Activated naive CD8-positive, alpha-beta T cell treated with anti-CD3 and anti-CD28 coated beads, Interleukin-2, amount 50 U/mL, for 24 hours (primary cell): ENCODE results near the gene SORCS2.

Experiments used
- ATAC-seq: fragments of 150-1000 bp; cut with Tn5 transposase; one replicate; pipeline ENCODE4 v1.10.0; 2021
- DNase-seq: peaks from one replicate; pipeline ENCODE4 v3.0.0; 2021
- H3K27ac Mint-ChIP-seq: one replicate; pipeline ENCODE4 v1.8.0; 2021; ENCODE audit warnings: mild to moderate bottlenecking, mixed read lengths
- H3K27me3 Mint-ChIP-seq: one replicate; pipeline ENCODE4 v1.8.0; 2021; ENCODE audit warnings: mixed read lengths
- H3K36me3 Mint-ChIP-seq: one replicate; pipeline ENCODE4 v1.8.0; 2021; ENCODE audit warnings: low read depth, mixed read lengths
- H3K4me1 Mint-ChIP-seq: one replicate; pipeline ENCODE4 v1.8.0; 2021; ENCODE audit warnings: mixed read lengths
- H3K4me3 Mint-ChIP-seq: one replicate; pipeline ENCODE4 v1.8.0; 2021; ENCODE audit warnings: mild to moderate bottlenecking, moderate library complexity, mixed read lengths
- H3K9me3 Mint-ChIP-seq: one replicate; pipeline ENCODE4 v1.8.0; 2021; ENCODE audit warnings: mixed read lengths

SORCS2 gene

DNA sequence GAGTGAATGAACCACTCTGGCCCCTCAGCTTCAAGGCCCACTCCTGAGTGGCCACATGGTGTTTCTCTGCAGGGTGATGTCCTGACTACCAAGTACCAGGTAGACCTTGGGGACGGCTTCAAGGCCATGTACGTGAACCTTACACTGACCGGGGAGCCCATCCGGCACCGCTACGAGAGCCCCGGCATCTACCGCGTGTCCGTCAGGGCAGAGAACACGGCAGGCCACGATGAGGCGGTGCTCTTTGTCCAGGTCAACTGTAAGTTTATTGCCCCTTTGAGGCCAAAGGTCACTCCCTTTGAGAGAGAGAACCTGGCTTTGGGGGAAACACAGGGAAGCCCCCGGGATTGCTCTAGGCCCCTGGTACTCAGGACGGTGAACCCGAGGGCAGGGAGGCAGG lies 531.3 kb downstream of the SORCS2 start:
- H3K36me3 Mint-ChIP-seq: no peaks in the 10 kb centered on the region

GRCh38 chr4:7725951-7726350 lies 533.6 kb downstream of the SORCS2 start:
- ATAC-seq: no peak
- Mint-ChIP-seq H3K9me3 (peaks cover 8% of the 10 kb centered on the region), H3K27ac (no peak overlapping the region)

More for the DNA sequence above, 531.3 kb downstream of the SORCS2 start:
- H3K9me3 Mint-ChIP-seq: peaks cover 8% of the 10 kb centered on the region
- peaks cover 11% of the 10 kb centered on the region for H3K27me3 Mint-ChIP-seq
- DNase-seq (no peak), ATAC-seq (no peak)
- no peak overlapping the region for H3K4me3 Mint-ChIP-seq
- H3K27ac Mint-ChIP-seq: no peak overlapping the region
- no peaks in the 10 kb centered on the region for H3K4me1 Mint-ChIP-seq

DNA sequence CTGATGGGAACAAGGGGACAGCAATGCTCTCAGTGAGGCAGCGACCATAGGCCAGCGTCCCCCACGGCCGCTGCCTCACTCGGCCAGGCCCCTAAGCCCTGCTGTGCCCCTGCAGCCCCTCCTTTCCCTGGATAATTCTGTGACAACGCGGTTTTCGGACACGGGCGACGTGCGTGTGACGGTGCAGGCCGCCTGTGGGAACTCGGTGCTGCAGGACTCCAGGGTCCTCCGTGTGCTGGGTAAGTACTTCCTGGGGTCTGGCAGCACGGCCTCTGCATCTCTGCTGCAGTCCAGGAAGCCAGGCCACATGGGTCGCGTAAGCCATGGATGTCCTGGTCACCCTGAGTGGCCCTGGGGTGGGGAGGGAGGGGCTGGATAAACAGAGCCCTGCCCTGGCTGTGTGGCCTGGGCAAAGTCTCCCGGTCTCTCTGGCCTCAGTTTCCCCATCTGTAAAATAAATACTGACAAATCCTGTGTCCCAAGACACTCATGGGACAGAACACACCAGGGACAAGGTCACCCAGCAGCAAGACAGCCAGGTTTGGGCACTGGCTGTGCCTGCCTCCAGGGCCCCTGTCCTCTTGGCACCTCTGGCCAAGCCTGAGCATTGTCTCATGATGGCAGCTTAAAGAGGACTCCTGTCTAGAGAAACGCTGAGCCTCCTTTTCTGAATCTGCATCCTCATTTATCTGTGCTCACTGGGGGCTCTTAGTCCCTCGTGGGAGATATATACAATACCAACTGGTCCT lies 534.5 kb downstream of the SORCS2 start:
- peaks cover 2% of the 10 kb centered on the region for H3K27me3 Mint-ChIP-seq
- H3K36me3 Mint-ChIP-seq: no peaks in the 10 kb centered on the region
- no peak overlapping the region for H3K4me3 Mint-ChIP-seq
- no peaks in the 10 kb centered on the region for H3K4me1 Mint-ChIP-seq
- no peak overlapping the region for H3K27ac Mint-ChIP-seq
- DNase-seq (no peak), ATAC-seq (no peak)
- H3K9me3 Mint-ChIP-seq: peaks cover 8% of the 10 kb centered on the region

More at GRCh38 chr4:7725951-7726350, 533.6 kb downstream of the SORCS2 start:
- DNase-seq: no peak
- H3K4me1 Mint-ChIP-seq: no peaks in the 10 kb centered on the region
- H3K36me3 Mint-ChIP-seq: no peaks in the 10 kb centered on the region
- H3K4me3 Mint-ChIP-seq: no peak overlapping the region
- H3K27me3 Mint-ChIP-seq: peaks cover 2% of the 10 kb centered on the region

DNA sequence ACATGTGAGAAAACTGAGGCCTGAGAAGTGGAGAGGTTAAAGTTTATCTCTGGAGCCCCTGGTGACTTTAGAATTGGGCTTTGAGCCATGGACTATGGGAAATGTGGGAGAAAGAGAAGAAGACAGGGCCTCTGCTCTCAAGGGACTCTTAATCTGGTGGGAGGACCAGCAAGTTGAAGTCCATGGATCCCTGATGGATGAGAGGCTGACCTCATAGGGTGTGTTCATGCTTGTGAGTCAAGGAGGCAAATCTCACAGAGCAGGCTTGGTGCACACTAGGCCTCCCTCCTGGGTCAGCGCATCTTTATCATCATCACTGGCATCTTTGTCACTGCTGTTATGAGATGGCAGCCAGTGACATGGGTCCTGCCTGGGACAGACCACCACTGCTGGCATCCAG lies 535.4 kb downstream of the SORCS2 start:
- DNase-seq (no peak), ATAC-seq (no peak)
- Mint-ChIP-seq H3K9me3 (peaks cover 8% of the 10 kb centered on the region), H3K4me3 (no peak overlapping the region), H3K27me3 (peaks cover 2% of the 10 kb centered on the region), H3K4me1 (no peaks in the 10 kb centered on the region), H3K36me3 (no peaks in the 10 kb centered on the region), H3K27ac (no peak overlapping the region)

DNA sequence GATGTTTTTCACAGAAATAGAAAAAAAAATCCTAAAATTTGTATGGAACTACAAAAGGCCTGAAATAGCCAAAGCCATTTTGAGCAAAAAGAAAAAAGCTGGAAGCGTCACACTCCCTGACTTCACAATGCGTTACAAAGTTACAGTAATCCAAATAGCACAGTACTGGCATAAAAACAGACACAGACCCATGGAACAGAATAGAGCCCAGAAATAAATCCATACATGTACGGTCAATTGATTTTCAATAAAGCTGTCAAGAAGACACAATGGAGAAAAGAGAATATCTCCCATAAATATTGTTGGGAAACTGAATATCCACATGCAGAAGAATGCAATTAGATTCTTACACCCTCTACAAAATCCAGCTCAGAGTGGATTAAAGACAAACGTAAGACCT lies 539.1 kb downstream of the SORCS2 start:
- H3K4me1 Mint-ChIP-seq: no peaks in the 10 kb centered on the region
- H3K4me3 Mint-ChIP-seq: no peak overlapping the region
- no peaks in the 10 kb centered on the region for H3K27me3 Mint-ChIP-seq
- H3K9me3 Mint-ChIP-seq: no peaks in the 10 kb centered on the region
- H3K36me3 Mint-ChIP-seq: no peaks in the 10 kb centered on the region
- no peak for ATAC-seq
- no peak for DNase-seq
- H3K27ac Mint-ChIP-seq: no peak overlapping the region

- H3K9me3 Mint-ChIP-seq: no peaks in the 10 kb centered on the region
- no peak for ATAC-seq
- DNase-seq: no peak
- H3K36me3 Mint-ChIP-seq: no peaks in the 10 kb centered on the region
- H3K27ac Mint-ChIP-seq: no peak overlapping the region
- no peaks in the 10 kb centered on the region for H3K27me3 Mint-ChIP-seq
- H3K4me1 Mint-ChIP-seq: no peaks in the 10 kb centered on the region
- no peak overlapping the region for H3K4me3 Mint-ChIP-seq
Measured at GRCh38 chr4:7732263-7732662, 539.9 kb downstream of the SORCS2 start.

DNA sequence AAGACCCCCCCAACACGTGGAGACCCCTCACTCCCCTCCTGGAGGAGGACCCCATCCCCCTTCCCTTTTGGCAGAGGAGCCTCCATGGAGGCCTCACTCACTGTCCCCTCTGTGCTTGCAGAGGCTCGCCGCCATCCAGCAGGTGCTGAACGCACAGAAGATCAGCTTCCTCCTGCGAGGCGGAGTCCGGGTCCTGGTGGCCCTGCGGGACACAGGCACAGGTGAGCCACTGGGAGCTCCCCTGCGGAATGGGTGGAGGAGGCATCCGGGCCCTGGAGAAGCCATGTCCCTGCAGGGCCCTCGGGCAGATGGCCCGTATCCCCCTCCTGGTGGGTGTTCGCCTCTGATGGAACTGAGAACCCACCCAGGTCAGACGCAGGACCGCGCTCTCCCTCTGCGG lies 540.9 kb downstream of the SORCS2 start:
- H3K9me3 Mint-ChIP-seq: no peaks in the 10 kb centered on the region
- no peaks in the 10 kb centered on the region for H3K4me1 Mint-ChIP-seq
- no peak for ATAC-seq
- no peak for DNase-seq
- no peaks in the 10 kb centered on the region for H3K27me3 Mint-ChIP-seq
- H3K27ac Mint-ChIP-seq: no peak overlapping the region
- no peaks in the 10 kb centered on the region for H3K36me3 Mint-ChIP-seq
- no peak overlapping the region for H3K4me3 Mint-ChIP-seq

DNA sequence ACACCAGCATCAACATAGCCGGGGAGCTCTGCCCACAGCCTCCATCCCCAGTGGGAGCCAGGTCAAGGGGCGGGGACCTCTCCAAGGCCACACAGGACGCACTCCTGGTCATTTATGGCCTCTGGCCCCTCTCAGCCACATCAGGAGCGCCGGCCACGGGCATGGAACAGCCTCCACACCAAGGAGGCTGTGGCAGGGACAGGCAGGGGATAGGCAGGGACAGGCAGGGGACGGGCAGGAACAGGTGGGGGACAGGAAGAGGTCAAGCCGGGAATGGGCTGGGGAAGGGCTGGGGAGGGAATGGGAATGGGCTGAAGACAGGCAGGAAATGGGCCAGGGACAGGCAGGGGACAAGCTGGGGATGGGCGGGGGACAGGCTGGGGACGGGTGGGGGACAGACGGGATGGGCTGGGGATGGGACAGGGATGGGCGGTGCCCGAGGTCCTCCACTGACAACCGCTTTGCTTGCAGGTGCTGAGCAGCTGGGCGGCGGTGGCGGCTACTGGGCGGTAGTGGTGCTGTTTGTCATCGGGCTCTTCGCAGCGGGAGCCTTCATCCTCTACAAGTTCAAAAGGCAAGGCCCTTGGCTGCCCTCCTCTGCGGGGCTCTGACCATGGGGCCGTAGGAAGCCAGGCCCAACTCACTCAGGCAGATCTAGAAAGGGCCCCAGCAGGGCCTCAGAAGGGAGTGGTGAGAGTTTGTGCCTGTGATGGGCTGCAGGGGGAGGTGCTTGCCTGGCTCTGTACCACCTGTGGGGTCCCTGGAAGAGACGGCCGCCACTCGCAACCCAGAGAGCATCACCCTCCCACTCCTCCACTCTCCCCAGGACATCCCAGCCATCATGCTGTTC lies 541.7 kb downstream of the SORCS2 start:
- Mint-ChIP-seq H3K4me1 (no peaks in the 10 kb centered on the region), H3K4me3 (no peak overlapping the region), H3K27me3 (no peaks in the 10 kb centered on the region), H3K36me3 (no peaks in the 10 kb centered on the region), H3K9me3 (no peaks in the 10 kb centered on the region), H3K27ac (no peak overlapping the region)
- no peak for ATAC-seq
- DNase-seq: no peak

- DNase-seq: no peak
- Mint-ChIP-seq H3K4me1 (no peaks in the 10 kb centered on the region), H3K27me3 (no peaks in the 10 kb centered on the region), H3K36me3 (no peaks in the 10 kb centered on the region), H3K27ac (no peak overlapping the region), H3K4me3 (no peak overlapping the region), H3K9me3 (no peaks in the 10 kb centered on the region)
- no peak for ATAC-seq
Measured at GRCh38 chr4:7734651-7735260, 542.4 kb downstream of the SORCS2 start.

- H3K36me3 Mint-ChIP-seq: no peaks in the 10 kb centered on the region
- H3K9me3 Mint-ChIP-seq: no peaks in the 10 kb centered on the region
- ATAC-seq: no peak
- no peaks in the 10 kb centered on the region for H3K4me1 Mint-ChIP-seq
- H3K4me3 Mint-ChIP-seq: no peak overlapping the region
- DNase-seq: no peak
- H3K27me3 Mint-ChIP-seq: no peaks in the 10 kb centered on the region
- no peak overlapping the region for H3K27ac Mint-ChIP-seq
Measured at GRCh38 chr4:7735395-7735794, 543.1 kb downstream of the SORCS2 start.

DNA sequence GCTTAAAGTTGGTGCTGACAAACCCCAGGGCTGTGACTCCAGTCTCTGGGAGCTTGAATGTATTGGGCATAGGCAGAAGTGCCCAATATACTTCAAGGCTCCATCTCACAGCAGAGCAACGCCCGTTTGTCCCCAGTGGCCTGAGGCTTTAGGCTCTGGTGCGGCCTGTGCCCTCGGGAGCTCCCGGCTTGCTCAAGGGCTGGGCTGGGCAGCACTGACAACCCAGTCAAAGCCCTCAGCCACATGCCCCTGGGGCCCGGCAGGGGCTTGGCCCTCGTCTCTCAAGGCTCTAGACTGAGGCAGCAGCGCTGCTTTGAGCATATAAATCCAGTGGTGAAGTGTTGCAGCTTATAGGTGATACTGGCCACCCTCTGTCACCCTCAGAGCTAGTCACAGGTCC lies 543.6 kb downstream of the SORCS2 start:
- H3K27me3 Mint-ChIP-seq: no peaks in the 10 kb centered on the region
- ATAC-seq: no peak
- H3K9me3 Mint-ChIP-seq: no peaks in the 10 kb centered on the region
- no peak for DNase-seq
- H3K4me1 Mint-ChIP-seq: no peaks in the 10 kb centered on the region
- H3K36me3 Mint-ChIP-seq: no peaks in the 10 kb centered on the region
- no peak overlapping the region for H3K4me3 Mint-ChIP-seq
- H3K27ac Mint-ChIP-seq: no peak overlapping the region

DNA sequence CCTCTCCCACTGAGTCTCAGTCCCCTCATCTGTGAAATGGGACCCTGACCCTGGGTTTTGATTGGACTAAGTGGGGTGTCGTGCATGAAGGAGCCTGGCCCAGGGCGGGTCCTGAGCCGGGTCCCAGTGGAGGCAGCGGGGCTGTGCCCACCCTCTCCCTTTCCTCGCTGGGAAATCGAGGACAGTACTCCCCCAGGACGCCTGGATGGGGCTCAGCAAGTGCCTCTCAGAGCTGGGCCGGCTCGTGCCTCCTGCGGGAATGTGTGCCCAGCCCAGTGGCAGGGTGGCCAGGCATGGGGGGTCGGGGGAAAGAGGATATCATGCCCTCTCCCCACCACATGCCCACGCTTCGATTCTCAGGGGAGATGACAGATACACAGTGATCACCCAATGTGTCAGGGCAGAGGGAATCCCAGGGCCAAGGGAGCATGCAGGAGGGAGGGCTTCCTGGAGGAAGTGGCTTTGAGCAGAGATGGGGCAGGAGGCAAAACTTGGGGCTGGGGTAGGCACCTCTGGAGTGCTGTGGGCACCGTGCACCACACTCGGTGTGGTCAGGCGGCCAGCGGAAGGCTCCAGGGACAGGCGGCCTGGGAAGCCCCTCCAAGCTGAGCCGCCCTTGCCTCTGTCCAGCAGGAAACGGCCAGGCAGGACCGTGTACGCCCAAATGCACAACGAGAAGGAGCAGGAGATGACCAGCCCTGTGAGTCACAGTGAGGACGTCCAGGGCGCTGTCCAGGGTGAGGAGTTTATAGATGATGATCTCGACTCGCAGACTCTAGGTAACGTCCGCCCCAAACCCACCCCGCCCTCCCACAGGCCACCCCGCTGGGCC lies 544.3 kb downstream of the SORCS2 start:
- Mint-ChIP-seq H3K36me3 (no peaks in the 10 kb centered on the region), H3K4me3 (no peak overlapping the region), H3K9me3 (no peaks in the 10 kb centered on the region), H3K4me1 (no peaks in the 10 kb centered on the region), H3K27me3 (no peaks in the 10 kb centered on the region), H3K27ac (no peak overlapping the region)
- ATAC-seq (no peak), DNase-seq (no peak)

DNA sequence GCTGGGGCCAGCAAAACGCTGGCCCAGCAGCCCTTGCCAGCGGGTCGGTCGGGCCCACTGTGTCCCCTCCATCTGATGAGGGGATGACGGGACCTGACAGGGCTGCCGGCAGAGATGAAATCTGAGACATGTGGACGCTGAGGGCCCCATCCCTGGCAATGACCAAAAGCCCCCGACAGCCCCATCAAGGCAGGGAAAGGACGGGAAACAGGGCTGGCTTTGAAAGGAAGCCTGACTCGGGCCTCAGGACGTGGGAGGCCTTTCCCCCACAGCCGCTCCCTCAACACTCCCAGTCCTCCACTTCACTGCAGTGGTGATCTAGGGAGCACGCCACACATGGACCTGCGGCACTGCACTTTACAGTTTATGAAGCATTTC lies 544.9 kb downstream of the SORCS2 start:
- Mint-ChIP-seq H3K36me3 (no peaks in the 10 kb centered on the region), H3K4me1 (no peaks in the 10 kb centered on the region), H3K4me3 (no peak overlapping the region), H3K9me3 (no peaks in the 10 kb centered on the region), H3K27me3 (no peaks in the 10 kb centered on the region), H3K27ac (no peak overlapping the region)
- DNase-seq (no peak), ATAC-seq (no peak)

GRCh38 chr4:7737752-7738457 lies 545.6 kb downstream of the SORCS2 start:
- Mint-ChIP-seq H3K36me3 (no peaks in the 10 kb centered on the region), H3K27me3 (no peaks in the 10 kb centered on the region), H3K9me3 (no peaks in the 10 kb centered on the region), H3K4me3 (no peak overlapping the region), H3K27ac (no peak overlapping the region), H3K4me1 (no peaks in the 10 kb centered on the region)
- ATAC-seq (no peak), DNase-seq (no peak)
